Measurements from ENCODE around the gene AGL. TPM values are rescaled to one million over a fixed set of nuclear protein-coding genes. Genes with fewer than 3 reads are reported as not detected.

Gene AGL
- total RNA-seq, 2 experiments from 2014 or later, result 12.2 to 20.6 TPM

- TF ChIP-seq CTCF (conservative IDR thresholded peaks at IDR 0.05; ENCODE audit: low read length) (no peak), EZH2phosphoT487 (IDR thresholded peaks at IDR 0.05; ENCODE audit: borderline replicate concordance, low read depth, low read length) (no peak)
- H3K36me3 ChIP-seq (ENCODE audit: insufficient read depth, low read length), result no peaks in the 10 kb centered on the region
- BruUV-seq (replicated peaks), result no TSS peak
- no peaks in the 10 kb centered on the region for H3K9me3 ChIP-seq (ENCODE audit: low read length)
- ChIA-PET CTCF (ENCODE audit: unreplicated experiment) (no interaction called here), POLR2A (interaction anchor here (0.6 to 0.9 kb wide), 4 partner anchors 158 to 639 kb away, joined by 3 to 4 read pairs (median 3); partner anchors contain the start of gene SLC35A3)
- intact Hi-C loops (cut with micrococcal nuclease; ENCODE audit: unreplicated experiment), result no loop called here
- H3K4me2 ChIP-seq (ENCODE audit: low read length), result no peak overlapping the region
- H3K27ac ChIP-seq (ENCODE audit: low read depth, low read length, poor library complexity, severe bottlenecking), result no peak overlapping the region
- no peaks in the 10 kb centered on the region for H3K9me2 ChIP-seq (ENCODE audit: insufficient read depth, low read length)
- H3K4me3 ChIP-seq (ENCODE audit: low read depth, low read length, poor library complexity, severe bottlenecking), result no peak overlapping the region
- H3K79me2 ChIP-seq (ENCODE audit: insufficient read depth, low read depth, low read length), result no peaks in the 10 kb centered on the region
- no peaks in the 10 kb centered on the region for H4K20me1 ChIP-seq (ENCODE audit: insufficient read depth, low read length)
- H3K4me1 ChIP-seq (ENCODE audit: insufficient read depth, low read length, poor library complexity, severe bottlenecking), result peaks cover 5% of the 10 kb centered on the region
- no peak for DNase-seq (ENCODE audit: low spot score)
- H2AFZ ChIP-seq (ENCODE audit: low read length), result peak overlapping the region; percentile 82; the same call in 1 of the 2 replicates
Measured at GRCh38 chr1:99811747-99812146, 38.4 kb upstream of the AGL start.

GRCh38 chr1:99814373-99814900 lies 35.7 kb upstream of the AGL start:
- no peaks in the 10 kb centered on the region for H4K20me1 ChIP-seq (ENCODE audit: insufficient read depth, low read length)
- TF ChIP-seq EZH2phosphoT487 (IDR thresholded peaks at IDR 0.05; ENCODE audit: borderline replicate concordance, low read depth, low read length) (no peak), CTCF (conservative IDR thresholded peaks at IDR 0.05; ENCODE audit: low read length) (no peak)
- no peaks in the 10 kb centered on the region for H3K36me3 ChIP-seq (ENCODE audit: insufficient read depth, low read length)
- H3K27ac ChIP-seq (ENCODE audit: low read depth, low read length, poor library complexity, severe bottlenecking), result no peak overlapping the region
- no peaks in the 10 kb centered on the region for H3K9me2 ChIP-seq (ENCODE audit: insufficient read depth, low read length)
- no peaks in the 10 kb centered on the region for H3K79me2 ChIP-seq (ENCODE audit: insufficient read depth, low read depth, low read length)
- no peak overlapping the region for H2AFZ ChIP-seq (ENCODE audit: low read length)
- H3K4me2 ChIP-seq (ENCODE audit: low read length), result no peak overlapping the region
- H3K4me1 ChIP-seq (ENCODE audit: insufficient read depth, low read length, poor library complexity, severe bottlenecking), result peaks cover 5% of the 10 kb centered on the region
- DNase-seq (ENCODE audit: low spot score), result no peak
- ChIA-PET CTCF (ENCODE audit: unreplicated experiment) (no interaction called here), POLR2A (no interaction called here)
- intact Hi-C loops (cut with micrococcal nuclease; ENCODE audit: unreplicated experiment), result no loop called here
- no peak overlapping the region for H3K4me3 ChIP-seq (ENCODE audit: low read depth, low read length, poor library complexity, severe bottlenecking)
- no TSS peak for BruUV-seq (replicated peaks)
- H3K9me3 ChIP-seq (ENCODE audit: low read length), result no peaks in the 10 kb centered on the region

GRCh38 chr1:99816656-99817055 lies 33.5 kb upstream of the AGL start:
- CTCF ChIA-PET (ENCODE audit: unreplicated experiment), result no interaction called here
- no peaks in the 10 kb centered on the region for H3K36me3 ChIP-seq (ENCODE audit: insufficient read depth, low read length)
- no peak overlapping the region for H3K4me3 ChIP-seq (ENCODE audit: low read depth, low read length, poor library complexity, severe bottlenecking)
- no peak overlapping the region for H3K4me2 ChIP-seq (ENCODE audit: low read length)
- H3K4me1 ChIP-seq (ENCODE audit: insufficient read depth, low read length, poor library complexity, severe bottlenecking), result peaks cover 8% of the 10 kb centered on the region
- intact Hi-C loops (cut with micrococcal nuclease; ENCODE audit: unreplicated experiment), result no loop called here
- no peak for TF ChIP-seq EZH2phosphoT487 (IDR thresholded peaks at IDR 0.05; ENCODE audit: borderline replicate concordance, low read depth, low read length)
- TF ChIP-seq CTCF (conservative IDR thresholded peaks at IDR 0.05; ENCODE audit: low read length), result no peak
- POLR2A ChIA-PET, result no interaction called here
- no peaks in the 10 kb centered on the region for H4K20me1 ChIP-seq (ENCODE audit: insufficient read depth, low read length)
- H3K79me2 ChIP-seq (ENCODE audit: insufficient read depth, low read depth, low read length), result no peaks in the 10 kb centered on the region
- no peak overlapping the region for H2AFZ ChIP-seq (ENCODE audit: low read length)
- no peaks in the 10 kb centered on the region for H3K9me3 ChIP-seq (ENCODE audit: low read length)
- no TSS peak for BruUV-seq (replicated peaks)
- no peaks in the 10 kb centered on the region for H3K9me2 ChIP-seq (ENCODE audit: insufficient read depth, low read length)
- H3K27ac ChIP-seq (ENCODE audit: low read depth, low read length, poor library complexity, severe bottlenecking), result no peak overlapping the region
- no peak for DNase-seq (ENCODE audit: low spot score)

Data from OCI-LY7 (cell line).